Suprapubic skin (tissue), 4 donors: ENCODE results near the gene CDC25B.

Experiments
- EP300 ChIP-seq: sonication (generic); formaldehyde crosslinking; IDR thresholded peaks from one replicate; pipeline ENCODE4 v1.6.1; 2017; ENCODE audit warnings: antibody characterized with exemption
- POLR2AphosphoS5 ChIP-seq, 3 donors: sonication (generic); formaldehyde crosslinking; IDR thresholded peaks; one replicate each; pipeline ENCODE4 v1.6.1; 2017; ENCODE audit warnings: antibody characterized with exemption in 3 of 3

DNA sequence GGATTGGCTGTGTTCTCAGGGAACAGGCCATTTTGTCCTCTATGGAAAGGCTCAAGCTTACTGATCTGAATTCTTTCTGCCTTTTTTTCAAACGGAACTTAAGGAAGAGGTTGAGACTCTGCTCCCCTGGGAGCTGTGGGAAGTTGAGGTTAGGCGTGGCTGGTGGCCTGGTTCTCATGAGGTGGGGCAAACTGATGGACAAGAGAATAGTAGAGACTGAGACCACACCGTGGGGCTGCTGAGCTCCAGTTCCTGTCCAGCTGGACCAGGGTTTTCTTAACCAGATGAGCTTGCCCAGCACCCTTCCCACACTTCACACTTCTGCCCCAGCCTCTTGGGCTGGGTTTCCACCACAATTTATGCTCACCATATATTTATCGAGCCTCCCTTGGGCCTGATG lies 30.3 kb downstream of the CDC25B start:
- TF ChIP-seq EP300 (no peak), POLR2AphosphoS5 (IDR thresholded peaks at IDR 0.05) (no peak)
